Astrocyte (in vitro differentiated cells and primary cell): ENCODE data around the gene GRM7.

Experiments used
- CTCF ChIP-seq: IDR thresholded peaks from 2 replicates; pipeline ENCODE4 v1.5.1; 2011; ENCODE audit warnings: low read depth, mild to moderate bottlenecking, inconsistent platforms, low read length, moderate library complexity; ENCODE audit not compliant: insufficient read depth
- EZH2 ChIP-seq: IDR thresholded peaks from 2 replicates; pipeline ENCODE4 v1.6.1; 2012; ENCODE audit warnings: mild to moderate bottlenecking, low read length, inconsistent platforms; ENCODE audit not compliant: insufficient read depth

DNA sequence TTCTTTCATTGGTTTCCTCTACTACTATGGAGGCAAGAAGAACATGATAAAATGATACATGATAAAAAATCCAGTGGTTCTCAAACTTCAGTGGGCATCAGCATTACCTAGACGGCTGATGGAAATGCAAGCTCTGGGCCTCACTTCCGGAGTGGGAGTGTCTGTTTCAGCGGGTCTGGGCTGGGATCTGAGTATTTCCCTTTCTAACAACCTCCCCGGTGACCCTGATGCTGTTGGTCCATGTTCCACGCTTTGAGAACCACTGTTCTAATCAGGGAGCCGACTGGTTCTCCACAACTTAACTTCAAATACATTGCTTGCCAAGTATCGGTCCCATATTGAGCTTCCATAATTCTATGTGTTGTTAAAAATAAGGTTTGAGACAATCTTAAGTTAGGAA is 928.4 kb downstream of the GRM7 start:
- TF ChIP-seq CTCF (no peak), EZH2 (no peak)
